Activated CD4-positive, alpha-beta memory T cell treated with anti-CD3 and anti-CD28 coated beads for 36 hours (primary cell): ENCODE results near the gene CX3CR1. TPM values are rescaled to one million over a fixed set of nuclear protein-coding genes. Genes with fewer than 3 reads are reported as not detected.

Source experiments
- CTCF ChIA-PET: fragments of 350-600 bp; sonication (Branson Sonifier 250); formaldehyde crosslinking; loops from one replicate; lab custom pipeline; 2021; ENCODE audit warnings: antibody characterized with exemption, inconsistent platforms; lab: Charles Lee
- POLR2A ChIA-PET: fragments of 350-600 bp; sonication (Branson Sonifier 250); formaldehyde crosslinking; loops from one replicate; lab custom pipeline; 2021; ENCODE audit warnings: antibody characterized with exemption; lab: Charles Lee
- DNase-seq: peaks from one replicate; pipeline ENCODE4 v3.0.0-alpha.2; 2020
- H3K27ac Mint-ChIP-seq: one replicate; pipeline ENCODE4 v1.8.0; 2021; ENCODE audit warnings: mixed read lengths
- H3K27me3 Mint-ChIP-seq: one replicate; pipeline ENCODE4 v1.8.0; 2021; ENCODE audit warnings: mixed read lengths
- H3K36me3 Mint-ChIP-seq: one replicate; pipeline ENCODE4 v1.8.0; 2021; ENCODE audit warnings: mixed read lengths
- H3K4me1 Mint-ChIP-seq: one replicate; pipeline ENCODE4 v1.8.0; 2021; ENCODE audit warnings: low read depth, mixed read lengths
- H3K4me3 Mint-ChIP-seq: one replicate; pipeline ENCODE4 v1.8.0; 2021; ENCODE audit warnings: mild to moderate bottlenecking, mixed read lengths
- H3K9me3 Mint-ChIP-seq: one replicate; pipeline ENCODE4 v1.8.0; 2021; ENCODE audit warnings: mixed read lengths
- intact Hi-C: fragments of 100-400 bp; cut with micrococcal nuclease; formaldehyde crosslinking; loops from one replicate; pipeline ENCODE4 v1.15.1; 2023
- total RNA-seq, 2 experiments: library from RNA; stranded (reverse); gene quantifications; one replicate each; pipeline ENCODE4 v1.2.3, GENCODE V29; 2021

CX3CR1 gene
- total RNA-seq, 2 experiments from 2014 or later: 0.07 to 0.21 TPM

DNA sequence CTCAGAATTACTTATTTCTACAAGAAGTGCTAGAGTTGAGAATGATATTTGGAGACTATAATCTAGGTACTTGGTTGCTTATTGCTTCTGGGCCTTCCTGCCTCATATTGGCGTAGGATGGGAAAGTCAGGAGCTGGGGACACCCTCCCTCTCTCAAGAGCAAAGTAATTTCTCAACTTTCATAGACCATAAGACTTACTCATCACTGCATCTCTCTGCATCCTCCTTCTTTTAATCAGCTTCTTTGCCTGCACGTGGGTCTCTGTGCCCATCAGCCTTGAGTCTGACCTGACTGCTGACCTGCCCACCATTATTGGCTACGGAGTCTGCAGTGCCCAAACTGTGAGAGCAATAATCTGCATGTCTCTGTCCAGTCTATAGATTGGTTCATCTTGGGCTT lies 60.1 kb downstream of the CX3CR1 start:
- no peak for DNase-seq
- intact Hi-C loops: no loop called here
- ChIA-PET CTCF (interaction anchor here (1.1 to 2.2 kb wide), 4 partner anchors 29 to 73 kb away, joined by 3 to 9 read pairs (median 8); no protein-coding TSS in a partner anchor), POLR2A (no interaction called here)
- Mint-ChIP-seq H3K9me3 (no peaks in the 10 kb centered on the region), H3K27me3 (peaks cover 6% of the 10 kb centered on the region), H3K27ac (no peak overlapping the region), H3K36me3 (no peaks in the 10 kb centered on the region), H3K4me1 (peaks cover 9% of the 10 kb centered on the region), H3K4me3 (no peak overlapping the region)

DNA sequence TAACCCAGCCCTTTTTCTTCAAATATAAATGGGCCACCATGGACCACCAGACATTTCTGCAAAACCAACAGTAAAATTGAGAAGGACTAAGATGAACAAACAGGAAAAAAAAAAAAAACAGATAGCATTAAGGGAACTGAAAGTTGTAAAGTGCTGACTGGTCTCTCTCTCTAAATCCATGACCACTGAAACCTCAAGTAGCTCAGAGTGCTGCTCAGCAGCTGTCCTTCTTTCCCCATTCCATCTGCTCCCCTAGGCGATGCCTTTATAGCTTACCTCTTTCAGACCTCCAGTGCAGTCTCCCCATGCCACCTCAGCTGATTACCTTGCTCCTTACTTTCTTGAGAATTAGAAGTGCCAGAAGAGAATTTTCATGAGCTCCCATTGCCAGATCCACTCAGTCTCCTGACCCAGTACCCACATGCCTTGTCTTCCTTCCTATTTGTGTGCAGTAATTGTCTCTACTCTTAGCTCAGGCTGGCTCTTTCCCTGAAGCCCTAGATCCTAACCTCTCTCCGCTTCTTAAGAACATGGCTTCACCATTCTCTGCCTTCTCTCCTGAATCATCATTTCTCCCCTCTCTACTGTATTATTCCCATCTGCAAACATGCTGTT lies 63.6 kb downstream of the CX3CR1 start:
- Mint-ChIP-seq H3K4me1 (peaks cover 9% of the 10 kb centered on the region), H3K4me3 (no peak overlapping the region), H3K27ac (no peak overlapping the region), H3K9me3 (no peaks in the 10 kb centered on the region), H3K36me3 (no peaks in the 10 kb centered on the region), H3K27me3 (peaks cover 4% of the 10 kb centered on the region)
- no peak for DNase-seq
- intact Hi-C loops: no loop called here
- CTCF ChIA-PET: interaction anchor here (0.9 to 2.8 kb wide), 4 partner anchors 26 to 89 kb away, joined by 3 to 12 read pairs (median 6); no protein-coding TSS in a partner anchor
- POLR2A ChIA-PET: interaction anchor here (0.7 kb wide), 1 partner anchor 24 kb away, joined by 6 read pairs; no protein-coding TSS in a partner anchor

GRCh38 chr3:39213613-39214012 lies 66.2 kb downstream of the CX3CR1 start:
- Mint-ChIP-seq H3K4me3 (no peak overlapping the region), H3K27ac (no peak overlapping the region), H3K9me3 (no peaks in the 10 kb centered on the region), H3K27me3 (no peaks in the 10 kb centered on the region), H3K36me3 (no peaks in the 10 kb centered on the region), H3K4me1 (peaks cover 14% of the 10 kb centered on the region)
- intact Hi-C loops: no loop called here
- POLR2A ChIA-PET: no interaction called here
- no peak for DNase-seq
- CTCF ChIA-PET: interaction anchor here (2.2 to 6.8 kb wide), 3 partner anchors 24 to 78 kb away, joined by 8 to 47 read pairs (median 9); no protein-coding TSS in a partner anchor

Other genes starting within 250 kb of the CX3CR1 start
- gene SCN11A, start 228.1 kb downstream of the CX3CR1 start, total RNA-seq: under 1 TPM; 0.02 to 0.05 TPM
- gene WDR48, start 228.0 kb downstream of the CX3CR1 start, total RNA-seq: 10 to 100 TPM; 38.5 to 43.8 TPM
- 10 to 100 TPM; 32.7 to 34.1 TPM for gene GORASP1, start 172.4 kb downstream of the CX3CR1 start, total RNA-seq
- gene TTC21A, start 172.4 kb downstream of the CX3CR1 start, total RNA-seq: 1 to 10 TPM; 1.7 to 1.8 TPM
- 10 to 100 TPM; 63.0 to 66.2 TPM for gene CSRNP1, start 126.4 kb downstream of the CX3CR1 start, total RNA-seq
- 1 to 10 TPM; 1.3 to 1.6 TPM for gene XIRP1, start 87.4 kb downstream of the CX3CR1 start, total RNA-seq
- gene CCR8, start 49.7 kb upstream of the CX3CR1 start, total RNA-seq: under 1 TPM; 0.48 to 0.51 TPM
- gene SLC25A38, start 103.3 kb upstream of the CX3CR1 start, total RNA-seq: 10 to 100 TPM; 23.1 to 24.9 TPM
- 1,000 to 10,000 TPM; 2,627 to 2,738 TPM for gene RPSA, start 126.7 kb upstream of the CX3CR1 start, total RNA-seq
- gene MOBP, start 187.6 kb upstream of the CX3CR1 start, total RNA-seq: not detected